ENCODE results near the gene NUDCD2. TPM values are rescaled to one million over a fixed set of nuclear protein-coding genes. Genes with fewer than 3 reads are reported as not detected.
"Not testable (repeated sequence)": the region's sequence is repeated elsewhere in the genome, so short reads cannot be mapped to it uniquely, and the experiment has no call there.

Gene NUDCD2
- total RNA-seq, 2 experiments from 2014 or later, result 44.7 to 49.3 TPM

GRCh38 chr5:163489745-163490075 lies 29.8 kb upstream of the NUDCD2 start:
- Mint-ChIP-seq H3K9me3 (no peaks in the 10 kb centered on the region), H3K4me3 (no peak overlapping the region), H3K36me3 (peaks cover 31% of the 10 kb centered on the region), H3K4me1 (no peaks in the 10 kb centered on the region), H3K27ac (no peak overlapping the region), H3K27me3 (no peaks in the 10 kb centered on the region)
- DNase-seq, result no peak

DNA sequence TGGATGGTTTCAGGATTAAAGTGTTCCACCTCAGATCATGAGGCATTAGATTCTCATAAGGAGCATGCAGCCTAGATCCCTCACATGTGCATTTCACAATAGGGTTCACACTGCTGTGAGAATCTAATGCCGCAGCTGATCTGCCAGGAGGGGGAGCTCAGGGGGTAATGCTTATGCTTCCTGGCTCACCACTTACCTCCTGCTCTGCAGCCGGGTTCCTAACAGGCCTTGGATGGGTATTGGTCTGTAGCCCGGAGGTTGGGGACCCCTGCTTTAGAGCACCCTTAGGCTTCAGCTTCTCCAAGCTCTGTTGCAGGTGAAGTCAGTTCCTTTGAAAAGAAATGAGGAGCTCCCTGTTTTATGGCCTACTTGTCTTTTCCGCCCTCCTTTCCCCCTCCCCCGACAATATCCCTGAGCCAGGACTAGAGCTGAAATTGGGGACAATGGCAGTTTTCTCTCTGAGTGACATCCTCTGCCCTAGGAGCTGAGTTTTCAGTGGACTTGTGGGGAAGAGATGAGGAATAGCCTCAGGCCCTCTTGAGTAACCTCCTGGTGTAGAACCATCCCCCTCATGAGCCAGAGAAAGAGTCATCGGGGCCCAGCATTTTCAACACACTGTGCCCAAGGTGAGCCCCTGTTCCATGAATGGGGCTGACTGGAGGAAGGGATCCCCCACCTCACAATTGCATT lies 29.3 kb upstream of the NUDCD2 start:
- no peaks in the 10 kb centered on the region for H3K27me3 Mint-ChIP-seq
- H3K36me3 Mint-ChIP-seq, result peaks cover 35% of the 10 kb centered on the region
- no peak overlapping the region for H3K27ac Mint-ChIP-seq
- no peak overlapping the region for H3K4me3 Mint-ChIP-seq
- DNase-seq, result no peak
- H3K9me3 Mint-ChIP-seq, result no peaks in the 10 kb centered on the region
- H3K4me1 Mint-ChIP-seq, result no peaks in the 10 kb centered on the region

DNA sequence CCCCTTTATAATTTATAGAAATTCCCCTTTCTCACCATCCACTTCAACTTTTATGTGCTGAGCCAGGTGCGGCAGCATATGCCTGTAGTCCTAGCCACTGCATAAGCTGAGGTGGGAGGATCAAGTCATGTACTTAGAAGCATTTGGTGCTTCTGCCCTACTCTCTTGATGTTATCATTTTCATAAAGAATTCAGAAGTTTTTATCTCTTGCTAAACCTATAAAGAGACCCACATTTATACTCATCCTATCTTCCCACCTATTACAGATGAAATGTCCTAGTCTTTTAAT lies 19.0 kb upstream of the NUDCD2 start:
- H3K4me3 Mint-ChIP-seq, result no peak overlapping the region
- H3K9me3 Mint-ChIP-seq, result no peaks in the 10 kb centered on the region
- no peak overlapping the region for H3K27ac Mint-ChIP-seq
- H3K4me1 Mint-ChIP-seq, result peaks cover 2% of the 10 kb centered on the region
- H3K27me3 Mint-ChIP-seq, result no peaks in the 10 kb centered on the region
- H3K36me3 Mint-ChIP-seq, result peaks cover 46% of the 10 kb centered on the region
- no peak for DNase-seq

GRCh38 chr5:163478126-163478981 lies 18.5 kb upstream of the NUDCD2 start:
- H3K9me3 Mint-ChIP-seq, result no peaks in the 10 kb centered on the region
- peaks cover 2% of the 10 kb centered on the region for H3K4me1 Mint-ChIP-seq
- H3K4me3 Mint-ChIP-seq, result no peak overlapping the region
- DNase-seq, result no peak
- no peaks in the 10 kb centered on the region for H3K27me3 Mint-ChIP-seq
- no peak overlapping the region for H3K27ac Mint-ChIP-seq
- H3K36me3 Mint-ChIP-seq, result peaks cover 45% of the 10 kb centered on the region

DNA sequence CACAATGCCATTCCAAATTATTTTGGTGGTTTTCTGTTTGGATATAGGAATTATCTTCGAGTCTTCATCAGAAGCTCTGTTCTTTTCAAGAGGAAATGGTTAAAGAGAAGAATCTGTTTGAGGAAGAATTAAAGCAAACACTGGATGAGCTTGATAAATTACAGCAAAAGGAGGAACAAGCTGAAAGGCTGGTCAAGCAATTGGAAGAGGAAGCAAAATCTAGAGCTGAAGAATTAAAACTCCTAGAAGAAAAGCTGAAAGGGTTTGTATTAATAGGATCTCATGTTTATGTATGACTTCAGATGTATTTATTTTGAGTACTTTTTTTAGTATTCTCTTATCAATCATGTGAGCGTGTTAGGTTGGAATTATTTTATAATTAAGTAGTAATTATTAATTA lies 15.5 kb upstream of the NUDCD2 start:
- Mint-ChIP-seq H3K36me3 (peaks cover 49% of the 10 kb centered on the region), H3K27me3 (no peaks in the 10 kb centered on the region), H3K4me1 (peaks cover 4% of the 10 kb centered on the region), H3K27ac (no peak overlapping the region), H3K9me3 (no peaks in the 10 kb centered on the region), H3K4me3 (no peak overlapping the region)
- DNase-seq, result no peak

DNA sequence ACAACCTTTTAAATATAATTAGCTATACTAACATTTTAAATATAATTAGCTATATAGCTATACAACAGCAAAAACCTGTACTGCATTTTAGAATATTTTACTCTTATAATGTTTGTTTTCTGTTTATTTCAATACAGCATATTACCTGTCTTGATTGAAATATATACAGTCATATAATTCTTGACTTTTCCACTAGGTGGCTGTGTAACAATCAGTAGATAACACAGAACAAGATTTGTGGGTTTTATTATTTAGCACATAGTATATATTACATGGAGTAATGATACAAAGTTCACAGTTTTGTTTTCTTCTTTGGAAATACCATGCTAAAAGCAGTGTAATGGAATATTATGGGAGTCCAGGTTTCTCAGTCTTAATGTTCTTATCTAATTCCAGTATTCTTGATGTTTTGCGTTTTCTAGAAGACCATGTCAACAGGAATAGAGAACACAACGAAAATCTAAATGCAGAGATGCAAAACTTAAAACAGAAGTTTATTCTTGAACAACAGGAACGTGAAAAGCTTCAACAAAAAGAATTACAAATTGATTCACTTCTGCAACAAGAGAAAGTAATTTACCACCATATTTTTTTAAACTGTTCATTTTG lies 13.8 kb upstream of the NUDCD2 start:
- Mint-ChIP-seq H3K27ac (no peak overlapping the region), H3K36me3 (peaks cover 54% of the 10 kb centered on the region), H3K9me3 (no peaks in the 10 kb centered on the region), H3K27me3 (no peaks in the 10 kb centered on the region), H3K4me3 (no peak overlapping the region), H3K4me1 (peaks cover 4% of the 10 kb centered on the region)
- DNase-seq, result no peak

DNA sequence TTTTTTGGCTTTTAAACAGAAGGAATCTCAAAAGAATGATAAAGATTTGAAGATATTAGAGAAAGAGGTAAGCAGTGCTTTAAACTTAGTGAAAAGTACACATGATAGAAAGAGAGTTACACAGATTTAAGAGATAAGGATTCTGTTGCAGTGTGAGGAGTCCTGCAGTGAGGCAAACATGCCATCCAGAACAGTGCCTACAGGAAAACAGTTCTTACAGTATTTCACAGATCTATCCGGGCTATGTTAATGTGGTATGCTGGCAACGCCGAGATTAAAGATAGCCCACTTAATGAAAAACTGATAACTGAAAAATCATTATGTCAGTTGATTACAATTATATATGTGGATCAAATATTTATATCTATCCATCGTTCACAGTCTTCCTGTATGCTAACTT lies 7.8 kb upstream of the NUDCD2 start:
- H3K27me3 Mint-ChIP-seq, result no peaks in the 10 kb centered on the region
- H3K27ac Mint-ChIP-seq, result no peak overlapping the region
- DNase-seq, result no peak
- peaks cover 3% of the 10 kb centered on the region for H3K4me1 Mint-ChIP-seq
- H3K9me3 Mint-ChIP-seq, result no peaks in the 10 kb centered on the region
- peaks cover 43% of the 10 kb centered on the region for H3K36me3 Mint-ChIP-seq
- H3K4me3 Mint-ChIP-seq, result no peak overlapping the region

DNA sequence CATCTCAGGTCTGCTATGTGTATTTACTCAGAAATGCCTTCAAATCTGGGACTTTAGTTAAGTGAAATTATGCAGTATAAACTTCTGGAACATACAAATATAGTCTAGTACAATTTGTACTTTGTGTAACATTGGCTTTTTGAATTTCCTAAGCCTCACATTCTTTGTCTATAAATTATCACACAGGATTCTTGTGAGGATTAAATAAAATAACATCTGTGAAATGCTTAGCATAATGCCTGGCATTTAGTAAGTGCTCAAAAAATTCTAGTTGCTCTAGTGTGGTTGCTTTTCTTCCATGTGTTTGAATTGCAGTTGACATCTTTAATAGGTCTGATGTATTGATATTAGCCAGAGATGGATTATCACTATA lies 3.1 kb upstream of the NUDCD2 start:
- no peak for DNase-seq
- Mint-ChIP-seq H3K4me3 (no peak overlapping the region), H3K36me3 (peaks cover 24% of the 10 kb centered on the region), H3K4me1 (peaks cover 9% of the 10 kb centered on the region), H3K27ac (no peak overlapping the region), H3K9me3 (no peaks in the 10 kb centered on the region), H3K27me3 (peaks cover 4% of the 10 kb centered on the region)

- Mint-ChIP-seq H3K4me1 (peaks cover 18% of the 10 kb centered on the region), H3K27ac (peak within 1 kb of the TSS; percentile 99), H3K9me3 (no peaks in the 10 kb centered on the region), H3K4me3 (peak within 1 kb of the TSS; percentile 96), H3K27me3 (peaks cover 4% of the 10 kb centered on the region), H3K36me3 (peaks cover 32% of the 10 kb centered on the region)
- peak; percentile 11 for DNase-seq
Observed at GRCh38 chr5:163460562-163461171, 765 bp upstream of the NUDCD2 start, which contains the start of gene HMMR. TSS of gene HMMR (plus strand) at chr5:163460632. CDS start at chr5:163460693, 61 bp downstream.

DNA sequence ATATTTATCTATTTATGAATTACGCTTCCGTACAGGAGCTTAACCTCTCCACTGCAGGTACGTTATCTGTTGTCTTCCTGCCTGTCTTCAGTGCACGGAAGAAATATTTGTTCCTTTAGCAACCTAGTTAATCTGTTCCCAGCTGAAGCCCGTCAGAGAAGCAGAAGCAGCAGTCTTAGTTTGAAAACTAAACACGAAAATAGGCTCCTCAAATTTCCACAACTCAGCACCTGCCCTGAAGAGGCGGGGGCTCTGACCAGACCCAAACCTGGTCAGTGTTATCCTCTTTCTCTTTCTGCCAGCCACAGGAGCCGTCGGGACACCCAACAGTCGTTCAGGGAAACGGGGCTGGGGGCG lies 462 bp downstream of the NUDCD2 start:
- DNase-seq, result no peak
- H3K27ac Mint-ChIP-seq, result peak overlapping the region; percentile 99
- no peaks in the 10 kb centered on the region for H3K9me3 Mint-ChIP-seq
- peak overlapping the region; percentile 93 for H3K4me3 Mint-ChIP-seq
- H3K36me3 Mint-ChIP-seq, result peaks cover 33% of the 10 kb centered on the region
- peaks cover 23% of the 10 kb centered on the region for H3K4me1 Mint-ChIP-seq
- peaks cover 4% of the 10 kb centered on the region for H3K27me3 Mint-ChIP-seq

- Mint-ChIP-seq H3K27ac (peak overlapping the region; percentile 99), H3K4me3 (peak overlapping the region; percentile 93), H3K27me3 (peaks cover 4% of the 10 kb centered on the region), H3K36me3 (peaks cover 27% of the 10 kb centered on the region), H3K9me3 (no peaks in the 10 kb centered on the region), H3K4me1 (peaks cover 23% of the 10 kb centered on the region)
- DNase-seq, result no peak
Observed at GRCh38 chr5:163458778-163459385, 1.0 kb downstream of the NUDCD2 start.

GRCh38 chr5:163456840-163457239 lies 3.1 kb downstream of the NUDCD2 start:
- DNase-seq, result no peak
- H3K27me3 Mint-ChIP-seq, result peaks cover 4% of the 10 kb centered on the region
- H3K27ac Mint-ChIP-seq, result peak overlapping the region; percentile 4
- H3K4me1 Mint-ChIP-seq, result peaks cover 16% of the 10 kb centered on the region
- no peaks in the 10 kb centered on the region for H3K9me3 Mint-ChIP-seq
- H3K36me3 Mint-ChIP-seq, result peaks cover 22% of the 10 kb centered on the region
- no peak overlapping the region for H3K4me3 Mint-ChIP-seq

GRCh38 chr5:163456029-163456589 lies 3.8 kb downstream of the NUDCD2 start:
- Mint-ChIP-seq H3K36me3 (peaks cover 24% of the 10 kb centered on the region), H3K9me3 (no peaks in the 10 kb centered on the region), H3K4me3 (peak overlapping the region; percentile 4), H3K4me1 (peaks cover 14% of the 10 kb centered on the region), H3K27me3 (peaks cover 4% of the 10 kb centered on the region), H3K27ac (no peak overlapping the region)
- no peak for DNase-seq

GRCh38 chr5:163455406-163455805 lies 4.5 kb downstream of the NUDCD2 start:
- H3K4me3 Mint-ChIP-seq, H3K9me3 Mint-ChIP-seq, DNase-seq, H3K27me3 Mint-ChIP-seq: not testable (repeated sequence)
- Mint-ChIP-seq H3K36me3 (peaks cover 24% of the 10 kb centered on the region), H3K27ac (peak overlapping the region; percentile 62), H3K4me1 (peaks cover 14% of the 10 kb centered on the region)

DNA sequence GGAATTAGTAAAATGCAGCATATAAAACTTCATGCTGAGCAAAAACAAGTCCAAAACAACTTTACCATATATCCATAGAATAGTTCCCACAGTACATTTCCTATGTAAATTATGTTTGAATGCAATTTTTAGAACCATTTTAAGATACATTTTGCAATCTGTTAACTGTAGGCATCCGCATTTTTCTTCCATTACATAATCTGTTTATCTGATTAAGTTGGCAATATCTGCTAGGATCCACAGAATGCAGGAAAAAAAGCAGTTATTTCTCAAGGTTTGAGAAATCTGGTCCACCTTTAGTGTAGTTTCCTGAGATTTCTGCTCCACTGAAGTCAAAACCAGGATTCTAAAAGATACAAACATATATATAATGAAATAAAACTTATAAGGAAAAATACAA lies 6.2 kb downstream of the NUDCD2 start:
- Mint-ChIP-seq H3K27me3 (no peaks in the 10 kb centered on the region), H3K36me3 (peaks cover 35% of the 10 kb centered on the region), H3K9me3 (no peaks in the 10 kb centered on the region), H3K27ac (no peak overlapping the region), H3K4me3 (no peak overlapping the region), H3K4me1 (peaks cover 17% of the 10 kb centered on the region)
- DNase-seq, result no peak

Measured in activated naive CD8-positive, alpha-beta T cell treated with anti-CD3 and anti-CD28 coated beads for 36 hours (primary cell).